CD1c-positive myeloid dendritic cell (primary cell): ENCODE data around the gene SORL1.

Experiments used
- DNase-seq: peaks from one replicate; pipeline ENCODE4 v3.0.0-alpha.2; 2016; ENCODE audit errors: extremely low spot score

SORL1 gene

GRCh38 chr11:121536126-121536525 is 84.0 kb downstream of the SORL1 start:
- no peak for DNase-seq

GRCh38 chr11:121538054-121538453 is 85.9 kb downstream of the SORL1 start:
- no peak for DNase-seq

GRCh38 chr11:121539000-121539399 is 86.9 kb downstream of the SORL1 start:
- DNase-seq = no peak

GRCh38 chr11:121540627-121541026 is 88.5 kb downstream of the SORL1 start:
- DNase-seq = no peak

GRCh38 chr11:121543836-121544380 is 91.8 kb downstream of the SORL1 start:
- peak; percentile 11 for DNase-seq

- no peak for DNase-seq
These were observed 92.8 kb downstream of the SORL1 start for GRCh38 chr11:121544956-121545355.

- no peak for DNase-seq
These were observed 95.5 kb downstream of the SORL1 start for GRCh38 chr11:121547574-121547973.

- peak; percentile 62 for DNase-seq
These were observed 98.3 kb downstream of the SORL1 start for GRCh38 chr11:121550247-121551030.

GRCh38 chr11:121551463-121551862 is 99.3 kb downstream of the SORL1 start:
- DNase-seq = no peak

- DNase-seq = no peak
These were observed 100.0 kb downstream of the SORL1 start for GRCh38 chr11:121552154-121552553.

GRCh38 chr11:121552644-121553043 is 100.5 kb downstream of the SORL1 start:
- DNase-seq = no peak

- no peak for DNase-seq
These were observed 101.3 kb downstream of the SORL1 start for GRCh38 chr11:121553389-121553788.

GRCh38 chr11:121553806-121554205 is 101.7 kb downstream of the SORL1 start:
- DNase-seq = no peak

- DNase-seq = no peak
These were observed 102.4 kb downstream of the SORL1 start for GRCh38 chr11:121554552-121554951.

- no peak for DNase-seq
These were observed 103.0 kb downstream of the SORL1 start for GRCh38 chr11:121555121-121555520.

GRCh38 chr11:121556937-121557336 is 104.8 kb downstream of the SORL1 start:
- no peak for DNase-seq

GRCh38 chr11:121557348-121557747 is 105.2 kb downstream of the SORL1 start:
- no peak for DNase-seq

GRCh38 chr11:121559606-121560200 is 107.6 kb downstream of the SORL1 start:
- no peak for DNase-seq

- DNase-seq = no peak
These were observed 108.1 kb downstream of the SORL1 start for GRCh38 chr11:121560236-121560635.

GRCh38 chr11:121561240-121561639 is 109.1 kb downstream of the SORL1 start:
- DNase-seq = no peak

GRCh38 chr11:121561716-121562115 is 109.6 kb downstream of the SORL1 start:
- DNase-seq = no peak

- no peak for DNase-seq
These were observed 110.9 kb downstream of the SORL1 start for GRCh38 chr11:121563003-121563402.
